Measurements from ENCODE around the gene MPG. TPM values are rescaled to one million over a fixed set of nuclear protein-coding genes. Genes with fewer than 3 reads are reported as not detected.

MPG gene
- total and polyA plus RNA-seq, 2 of the 8 experiments (the other 6 are each of a cell fraction or from before 2014, with no cell fraction given) = 37.6 to 83.7 TPM

DNA sequence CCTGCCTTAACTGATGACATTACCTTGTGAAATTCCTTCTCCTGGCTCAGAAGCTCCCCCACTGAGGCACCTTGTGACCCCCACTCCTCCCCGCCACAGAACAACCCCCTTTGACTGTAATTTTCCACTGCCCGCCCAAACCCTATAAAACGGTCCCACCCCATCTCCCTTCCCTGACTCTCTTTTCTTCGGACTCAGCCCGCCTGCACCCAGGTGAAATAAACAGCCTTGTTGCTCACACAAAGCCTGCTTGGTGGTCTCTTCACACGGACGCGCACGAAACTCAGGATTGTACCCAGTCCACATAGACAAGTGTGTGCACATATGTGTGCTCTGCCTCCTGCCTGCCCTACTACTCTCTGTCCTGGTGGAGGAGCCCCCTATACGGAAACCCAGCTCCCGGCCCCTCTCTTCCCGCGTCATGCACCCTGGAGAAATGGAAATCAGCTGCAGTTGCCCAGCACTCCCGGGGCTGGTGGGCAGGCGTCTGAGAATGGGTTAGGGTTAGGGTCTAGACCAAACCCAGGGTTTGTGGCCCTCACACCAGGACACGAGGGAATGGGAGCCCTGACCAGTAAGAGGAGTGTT, 3.2 kb upstream of the MPG start:
- Histone ChIP-seq H2AK5ac (ENCODE audit: low read depth, low read length) (no peak overlapping the region; the same call in 1 of the 2 replicates), H2BK12ac (ENCODE audit: low read depth, low read length) (peak overlapping the region; percentile 90; the same call in 1 of the 2 replicates), H3K56ac (replicated peaks; ENCODE audit: insufficient read length, low read depth, low read length) (no peak overlapping the region), H4K5ac (ENCODE audit: insufficient read length, low read depth, low read length) (no peak overlapping the region), H3K9ac (replicated peaks in 1 of 4; ENCODE audit: extremely low read depth in 1 of 4, low read depth in 3 of 4, low read length in 3 of 4) (no peak overlapping the region), H3K23me2 (ENCODE audit: low read depth, low read length) (peaks cover 24% of the 10 kb centered on the region; the same call in 1 of the 2 replicates), H3K36me3 (ENCODE audit: control insufficient read depth in 2 of 4, insufficient read depth in 4 of 4, low read length in 3 of 4) (0 out of 8 replicates have a peak, but pooled peaks cover 0 to under 1% (median 0%) of the 10 kb centered on the region in 4 experiments), H4K91ac (replicated peaks; ENCODE audit: insufficient read length, low read length) (peak overlapping the region; percentile 94), H2BK5ac (ENCODE audit: low read depth, low read length) (peak overlapping the region; percentile 76; the same call in 1 of the 2 replicates), H3K18ac (ENCODE audit: extremely low read depth, low read length) (peak overlapping the region; percentile 67), H2BK15ac (ENCODE audit: low read length) (peak overlapping the region; percentile 46; the same call in 1 of the 2 replicates), H2AFZ (ENCODE audit: low read length) (no peak overlapping the region), H3K79me1 (ENCODE audit: low read depth, low read length) (peaks cover 3% of the 10 kb centered on the region; the same call in 1 of the 2 replicates), H4K20me1 (replicated peaks in 1 of 2; ENCODE audit: control insufficient read depth in 1 of 2, insufficient read depth in 2 of 2, low read length in 2 of 2) (peaks cover 0 to 5% of the 10 kb centered on the region in 2 experiments), H3K79me2 (ENCODE audit: control insufficient read depth in 1 of 2, insufficient read depth in 2 of 2, low read length in 2 of 2) (peaks cover 0 to 10% of the 10 kb centered on the region in 2 experiments; a peak in 1 of 4 replicates), H4K8ac (ENCODE audit: extremely low read depth, insufficient read depth, low read length) (peak overlapping the region; percentile 41), H3K4me1 (replicated peaks in 1 of 4; ENCODE audit: control insufficient read depth in 3 of 4, insufficient read depth in 4 of 4, low read length in 3 of 4) (peaks cover 9 to 71% (median 50%) of the 10 kb centered on the region in 4 experiments), H2BK20ac (ENCODE audit: low read length) (peak overlapping the region; percentile 72; the same call in 1 of the 2 replicates), H3K27me3 (replicated peaks in 1 of 4; ENCODE audit: control insufficient read depth in 3 of 4, extremely low read depth in 1 of 4, insufficient read depth in 3 of 4, low read length in 3 of 4) (peaks cover 0 to 4% (median 3%) of the 10 kb centered on the region in 4 experiments; a peak in 3 of 7 replicates), H3K23ac (ENCODE audit: insufficient read length) (no peak overlapping the region), H3K4me2 (ENCODE audit: insufficient read depth in 1 of 2, low read depth in 2 of 2, low read length in 2 of 2) (peak overlapping the region in 1 of 2 experiments; percentile 28; a peak in 1 of 4 replicates), H3K4me3 (ENCODE audit: extremely low read depth in 1 of 4, insufficient read depth in 2 of 4, low read depth in 3 of 4, low read length in 4 of 4) (no peak overlapping the region), H3K4ac (replicated peaks; ENCODE audit: insufficient read length, low read depth, low read length) (no peak overlapping the region), H3K9me3 (ENCODE audit: insufficient read depth in 2 of 2, low read depth in 1 of 2, low read length in 1 of 2) (no peaks in the 10 kb centered on the region), H3K27ac (ENCODE audit: low read depth, low read length) (no peak overlapping the region), H3K14ac (ENCODE audit: insufficient read length) (no peak overlapping the region), H2BK120ac (replicated peaks; ENCODE audit: low read depth, low read length) (peak overlapping the region; percentile 24)
- WGBS, 2 experiments (ENCODE audit: extremely low coverage in 1 of 2, insufficient coverage in 1 of 2, insufficient read length in 1 of 2, insufficient replicate concordance in 2 of 2, low coverage in 1 of 2, low lambda C conversion rate in 2 of 2, missing lambda C conversion rate in 1 of 2) = 77% methylated on average over 15 of the region's 16 CpGs; no CpG with 5 or more reads in 1 of the 2 experiments
- POLR2A ChIA-PET (ENCODE audit: partially characterized antibody) = interaction anchor here (0.7 to 16.6 kb wide), 12 partner anchors 9 to 148 kb away, joined by 3 to 153 read pairs (median 4); partner anchors contain the start of genes POLR3K and SNRNP25
- CTCF ChIA-PET (ENCODE audit: partially characterized antibody) = interaction anchor here (0.8 to 25.7 kb wide), 5 partner anchors 9 to 287 kb away, joined by 3 to 856 read pairs (median 13); partner anchors contain the start of genes MPG and RHBDF1
- FAIRE-seq = no peak
- TF ChIP-seq RAD21 (IDR thresholded peaks at IDR 0.05 in 1 of 2, conservative IDR thresholded peaks at IDR 0.05 in 1 of 2; ENCODE audit: low read depth in 2 of 2, low read length in 2 of 2) (0 out of 4 replicates have a peak, but pooled peaks of 1 of the 2 experiments have one; percentile 9), SRF (IDR thresholded peaks at IDR 0.05; ENCODE audit: low read depth, low read length) (no peak), HDAC6 (IDR thresholded peaks at IDR 0.05; ENCODE audit: low read depth, low read length) (no peak)
- DNase-seq (ENCODE audit: low read depth in 1 of 2, low spot score in 2 of 2) = no peak

All from H1 (cell line).